Erythroblast (primary cell): Measurements from ENCODE around the gene ARSK.

Experiments
- GATA1 ChIP-seq: IDR thresholded peaks from 2 replicates; pipeline ENCODE4 v1.6.1; 2011; ENCODE audit warnings: low read depth, mild to moderate bottlenecking, control low read depth, low read length, moderate library complexity
- POLR2A ChIP-seq: IDR thresholded peaks from 2 replicates; pipeline ENCODE4 v1.6.1; 2011; ENCODE audit warnings: mild to moderate bottlenecking, low read length

DNA sequence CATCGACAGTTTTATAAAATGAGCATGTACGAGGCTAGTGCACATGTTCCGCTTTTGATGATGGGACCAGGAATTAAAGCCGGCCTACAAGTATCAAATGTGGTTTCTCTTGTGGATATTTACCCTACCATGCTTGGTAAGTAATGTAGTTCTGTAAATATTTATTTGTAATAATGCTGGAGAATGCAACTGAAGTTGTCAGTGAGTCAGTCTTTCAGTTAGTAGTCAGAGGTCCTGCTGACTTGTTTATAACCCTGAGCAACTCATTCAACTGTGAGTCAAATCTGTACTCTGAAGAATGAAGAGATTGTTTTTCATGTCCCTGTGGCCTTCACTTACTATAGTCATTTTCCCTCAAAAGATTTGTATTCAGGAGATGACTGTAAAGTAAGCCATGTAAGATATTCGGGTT is 36.6 kb downstream of the ARSK start:
- TF ChIP-seq POLR2A, result no peak
- TF ChIP-seq GATA1, result no peak
